Measurements from ENCODE around the gene SOD2. TPM values are rescaled to one million over a fixed set of nuclear protein-coding genes. Genes with fewer than 3 reads are reported as not detected.
"Not testable (repeated sequence)": the region's sequence is repeated elsewhere in the genome, so short reads cannot be mapped to it uniquely, and the experiment has no call there.

The SOD2 gene
- total RNA-seq, 1 donor from 2014 or later, result 1,058 TPM

DNA sequence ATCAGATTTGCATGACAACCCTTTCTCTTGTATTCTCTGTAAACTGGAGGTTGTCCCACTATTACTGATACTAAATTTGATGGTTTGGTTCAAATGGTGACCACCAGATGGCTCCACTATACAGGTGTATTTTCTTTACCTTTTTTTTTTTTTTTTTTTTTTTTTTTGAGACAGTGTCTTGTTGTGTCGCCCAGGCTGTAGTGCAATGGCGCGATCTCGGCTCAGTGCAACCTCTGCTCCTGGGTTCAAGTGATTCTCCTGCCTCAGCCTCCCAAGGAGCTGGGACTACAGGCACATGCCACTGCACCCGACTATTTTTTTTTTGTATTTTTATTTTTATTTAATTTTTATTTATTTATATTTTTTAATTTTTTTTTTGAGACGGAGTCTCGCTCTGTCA is 27.7 kb upstream of the SOD2 start:
- no peak for DNase-seq
- intact Hi-C loops (cut with DNase I), result no loop called here
- ATAC-seq (ENCODE audit: poor library complexity), result no peak

DNA sequence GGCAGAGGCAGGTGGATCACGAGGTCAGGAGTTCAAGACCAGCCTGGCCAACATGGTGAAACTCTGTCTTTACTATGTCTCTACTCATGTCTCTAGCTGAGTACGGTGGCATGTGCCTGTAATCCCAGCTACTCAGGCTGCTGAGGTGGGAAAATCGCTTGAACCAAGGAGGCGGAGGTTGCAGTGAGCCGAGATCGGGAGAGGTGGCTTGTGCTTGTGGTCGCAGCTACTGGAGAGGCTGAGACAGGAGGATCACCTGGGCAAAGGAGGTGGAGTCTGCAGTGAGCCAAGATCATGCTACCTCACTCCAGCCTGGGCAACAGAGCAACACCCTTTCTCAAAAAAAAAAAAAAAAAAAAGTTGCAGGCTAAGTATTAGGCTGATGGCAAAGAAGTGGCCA is 26.2 kb upstream of the SOD2 start:
- intact Hi-C loops (cut with DNase I), result no loop called here
- no peak for DNase-seq
- ATAC-seq (ENCODE audit: poor library complexity), result no peak

- DNase-seq (no peak), ATAC-seq (ENCODE audit: poor library complexity) (no peak)
- intact Hi-C loops (cut with DNase I), result no loop called here
Measured at GRCh38 chr6:159718634-159719033, 25.6 kb upstream of the SOD2 start.

DNA sequence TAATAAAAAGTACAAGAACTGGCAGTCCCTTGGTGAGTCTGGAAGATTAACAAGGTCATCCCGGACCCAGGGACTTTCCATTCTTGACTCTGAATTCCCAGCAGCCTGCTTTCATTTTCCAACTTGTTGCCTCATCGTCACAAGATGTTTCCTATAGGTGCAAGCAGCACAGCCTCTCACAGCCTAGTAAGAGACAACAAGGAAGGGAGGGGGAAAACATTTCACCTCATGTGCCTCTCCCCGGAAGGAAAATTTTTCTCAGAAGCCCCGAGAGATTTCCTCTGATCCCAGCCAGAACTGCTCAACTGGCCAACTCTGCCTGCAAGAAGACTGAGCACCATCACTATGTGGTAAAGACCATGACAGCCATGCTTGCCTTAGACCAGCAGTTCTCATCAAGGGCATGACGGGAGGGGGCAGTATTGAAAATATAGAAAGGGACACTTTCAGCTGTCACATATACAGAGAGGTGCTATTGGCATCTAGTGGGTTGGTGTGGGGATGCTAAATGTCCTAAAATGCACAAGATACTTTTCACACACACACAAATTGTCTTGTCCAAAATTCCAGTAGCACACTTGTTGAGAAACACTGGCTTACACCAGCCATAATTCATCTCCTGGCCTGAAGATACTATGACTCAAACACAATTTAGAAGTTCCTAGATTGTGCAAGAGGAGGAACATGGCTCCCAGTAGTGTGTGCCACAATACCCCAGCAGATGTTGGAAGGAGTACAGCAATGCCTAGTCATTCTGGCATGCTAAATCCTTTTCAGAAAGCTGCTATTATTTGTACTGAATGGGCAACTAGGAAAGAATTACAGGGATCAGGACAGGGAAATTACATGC is 23.4 kb upstream of the SOD2 start:
- intact Hi-C loops (cut with DNase I), result no loop called here
- DNase-seq (no peak), ATAC-seq (ENCODE audit: poor library complexity) (peak; percentile 92)

- DNase-seq (no peak), ATAC-seq (ENCODE audit: poor library complexity) (no peak)
- intact Hi-C loops (cut with DNase I), result no loop called here
Measured at GRCh38 chr6:159715605-159716004, 22.6 kb upstream of the SOD2 start.

GRCh38 chr6:159715166-159715565 is 22.1 kb upstream of the SOD2 start:
- intact Hi-C loops (cut with DNase I), result no loop called here
- DNase-seq (no peak), ATAC-seq (ENCODE audit: poor library complexity) (no peak)

GRCh38 chr6:159714404-159714803 is 21.4 kb upstream of the SOD2 start:
- intact Hi-C loops (cut with DNase I), result no loop called here
- DNase-seq, result no peak

GRCh38 chr6:159713984-159714383 is 20.9 kb upstream of the SOD2 start:
- intact Hi-C loops (cut with DNase I), result no loop called here
- DNase-seq (no peak), ATAC-seq (ENCODE audit: poor library complexity) (no peak)

More at GRCh38 chr6:159714404-159714803, 21.4 kb upstream of the SOD2 start:
- no peak for ATAC-seq (ENCODE audit: poor library complexity)

- ATAC-seq (ENCODE audit: poor library complexity); DNase-seq; intact Hi-C loops (cut with DNase I): not testable (repeated sequence)
Measured at GRCh38 chr6:159712389-159712788, 19.3 kb upstream of the SOD2 start.

- DNase-seq; intact Hi-C loops (cut with DNase I); ATAC-seq (ENCODE audit: poor library complexity): not testable (repeated sequence)
Measured at GRCh38 chr6:159710603-159711002, 17.6 kb upstream of the SOD2 start.

DNA sequence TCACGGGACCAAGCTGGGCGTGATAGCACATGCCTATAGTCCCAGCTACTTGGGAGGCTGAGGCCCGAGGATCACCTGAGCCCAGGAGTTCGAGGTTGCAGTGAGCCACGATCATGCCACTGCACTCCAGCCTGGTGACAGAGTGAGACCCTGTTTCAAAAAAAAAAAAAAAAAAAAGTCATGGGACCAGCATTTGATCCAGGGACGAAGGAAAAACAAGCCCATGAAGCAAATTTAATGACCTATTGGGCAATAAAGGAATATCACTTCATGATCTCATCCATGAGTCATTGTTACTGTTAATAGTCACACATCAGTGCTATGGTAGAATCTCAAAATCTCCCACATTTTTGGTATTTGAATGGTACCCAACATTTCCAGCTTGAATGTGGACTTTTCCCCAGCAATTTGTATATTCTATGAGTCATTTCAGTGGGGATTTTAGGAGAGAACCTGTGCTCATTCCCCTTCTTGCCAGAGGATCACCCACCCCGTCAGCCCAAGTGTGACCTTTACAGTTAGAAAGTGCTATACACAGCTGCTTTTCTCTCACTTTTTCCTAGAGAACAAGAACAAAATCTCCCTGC is 8.5 kb upstream of the SOD2 start:
- intact Hi-C loops (cut with DNase I), result no loop called here
- DNase-seq (no peak), ATAC-seq (ENCODE audit: poor library complexity) (peak; percentile 88)

- ATAC-seq (ENCODE audit: poor library complexity) (no peak), DNase-seq (no peak)
- intact Hi-C loops (cut with DNase I), result no loop called here
Measured at GRCh38 chr6:159700970-159701369, 7.9 kb upstream of the SOD2 start.

DNA sequence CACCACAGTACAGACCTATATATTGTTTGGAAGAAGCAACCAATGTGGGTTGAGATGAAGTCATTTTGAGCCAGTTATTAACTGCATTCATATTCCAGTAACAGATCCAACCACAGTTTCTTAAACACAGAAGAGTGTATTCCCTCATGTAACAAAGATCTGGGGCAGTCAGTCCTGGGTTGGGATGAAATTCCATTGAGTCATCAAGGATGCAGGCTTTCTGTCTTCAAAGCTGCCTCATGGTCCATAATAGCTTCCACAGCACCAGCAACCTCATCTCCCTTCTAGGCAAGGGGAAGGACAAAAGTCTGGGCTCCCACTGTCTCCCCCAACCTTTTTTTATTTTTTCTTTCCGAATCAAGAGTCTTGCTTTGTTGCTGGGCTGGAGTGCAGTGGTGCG is 2.9 kb upstream of the SOD2 start:
- DNase-seq, result no peak
- ATAC-seq (ENCODE audit: poor library complexity), result no peak
- intact Hi-C loops (cut with DNase I), result no loop called here

- DNase-seq, result no peak
- ATAC-seq (ENCODE audit: poor library complexity), result peak; percentile 23
- intact Hi-C loops (cut with DNase I), result loop anchor here (2.0 to 5.0 kb wide), 3 partner anchors 33 to 97 kb away; partner anchors contain the start of genes ACAT2, MRPL18 and WTAP
Measured at GRCh38 chr6:159693894-159694545, 979 bp upstream of the SOD2 start.

DNA sequence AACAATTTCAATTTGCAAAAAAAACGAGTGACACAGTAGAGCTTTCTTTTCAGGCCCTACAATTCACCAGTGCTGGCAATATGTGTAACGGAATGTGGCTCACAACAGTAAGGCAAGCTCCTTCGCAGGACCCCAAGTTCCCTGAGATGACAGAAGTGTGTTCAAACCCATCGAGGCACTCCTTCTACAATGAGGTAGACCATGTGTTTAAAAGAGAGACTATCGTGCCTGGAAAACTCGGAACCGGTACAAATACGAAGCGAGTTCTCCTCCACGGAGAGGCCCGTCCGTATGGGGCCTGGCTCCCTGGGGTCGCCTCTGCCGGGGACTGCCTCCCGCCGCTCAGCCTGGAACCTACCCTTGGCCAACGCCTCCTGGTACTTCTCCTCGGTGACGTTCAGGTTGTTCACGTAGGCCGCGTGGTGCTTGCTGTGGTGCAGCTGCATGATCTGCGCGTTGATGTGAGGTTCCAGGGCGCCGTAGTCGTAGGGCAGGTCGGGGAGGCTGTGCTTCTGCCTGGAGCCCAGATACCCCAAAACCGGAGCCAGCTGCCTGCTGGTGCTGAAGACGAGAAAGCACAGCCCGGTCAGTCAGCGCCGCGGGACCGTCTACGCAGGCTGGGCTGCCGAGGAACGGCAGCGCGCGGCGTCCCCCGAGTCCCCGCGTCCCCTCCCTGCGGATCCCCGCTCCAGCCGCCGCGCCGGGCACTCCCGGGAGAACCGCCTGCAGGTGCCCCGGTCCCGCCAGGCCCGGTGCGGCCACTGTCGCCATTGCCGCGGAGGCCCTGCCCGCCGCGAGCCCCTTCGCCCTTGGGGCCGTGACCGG is 526 bp downstream of the SOD2 start:
- peak; percentile 69 for DNase-seq
- peak; percentile 40 for ATAC-seq (ENCODE audit: poor library complexity)
- intact Hi-C loops (cut with DNase I), result loop anchor here (2.0 to 5.0 kb wide), 3 partner anchors 35 to 98 kb away; partner anchors contain the start of genes ACAT2, MRPL18 and WTAP

DNA sequence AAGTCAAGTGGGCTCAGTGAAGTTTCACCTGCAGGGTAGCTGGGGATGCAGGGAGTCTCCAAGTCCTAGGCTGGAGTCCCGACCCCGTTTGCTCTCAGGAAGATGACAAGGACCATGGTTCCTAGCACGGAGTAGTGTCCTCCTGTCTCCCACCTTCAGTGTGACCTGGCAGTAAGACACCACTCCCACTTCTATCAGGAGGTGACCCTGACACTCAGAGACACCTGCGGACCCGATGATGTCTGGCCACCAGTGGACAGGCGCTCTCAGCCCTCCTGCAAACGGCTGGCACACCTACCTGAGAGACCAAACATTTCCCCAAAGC is 1.1 kb downstream of the SOD2 start:
- ATAC-seq (ENCODE audit: poor library complexity) (no peak), DNase-seq (no peak)
- intact Hi-C loops (cut with DNase I), result loop anchor here (2.0 to 5.0 kb wide), 3 partner anchors 35 to 99 kb away; partner anchors contain the start of genes ACAT2, MRPL18 and WTAP

DNA sequence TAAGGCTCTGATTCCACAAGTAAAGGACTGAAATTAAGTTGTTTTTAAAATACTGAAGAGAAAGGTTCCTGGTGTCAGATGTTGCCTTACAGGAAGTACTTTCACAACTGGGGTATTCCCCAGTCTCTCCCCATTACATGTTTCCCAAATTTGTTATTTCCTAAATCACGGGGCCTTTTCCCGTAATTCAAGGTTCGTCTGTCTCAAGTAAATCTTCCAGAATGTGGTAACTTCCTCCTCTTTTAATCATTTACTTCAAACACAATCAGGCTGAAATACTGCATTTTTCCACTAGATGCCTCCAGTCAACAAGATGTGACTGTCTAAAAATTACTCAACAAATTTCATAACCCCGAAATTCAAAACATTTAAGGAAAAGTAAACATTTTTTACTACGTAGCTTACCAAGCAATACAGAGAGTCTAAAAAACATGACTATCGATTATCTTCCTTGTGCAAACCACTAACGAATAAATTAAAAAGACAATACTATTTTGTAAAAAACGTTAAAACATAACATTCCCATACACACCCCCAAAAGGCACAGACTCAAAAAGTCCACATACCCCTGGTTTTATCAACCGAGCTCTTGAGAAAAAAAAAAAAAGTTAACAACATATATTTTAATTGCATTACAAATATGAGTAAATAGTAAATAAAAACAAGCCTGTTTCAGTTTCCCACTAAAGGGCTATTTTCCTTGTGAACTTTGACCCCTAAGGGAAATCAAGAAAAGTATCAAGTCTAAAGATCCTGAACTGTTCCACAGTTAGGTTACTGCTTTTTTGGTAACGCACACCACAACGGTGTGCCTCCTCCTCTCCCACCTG is 1.7 kb downstream of the SOD2 start:
- DNase-seq, result no peak

DNA sequence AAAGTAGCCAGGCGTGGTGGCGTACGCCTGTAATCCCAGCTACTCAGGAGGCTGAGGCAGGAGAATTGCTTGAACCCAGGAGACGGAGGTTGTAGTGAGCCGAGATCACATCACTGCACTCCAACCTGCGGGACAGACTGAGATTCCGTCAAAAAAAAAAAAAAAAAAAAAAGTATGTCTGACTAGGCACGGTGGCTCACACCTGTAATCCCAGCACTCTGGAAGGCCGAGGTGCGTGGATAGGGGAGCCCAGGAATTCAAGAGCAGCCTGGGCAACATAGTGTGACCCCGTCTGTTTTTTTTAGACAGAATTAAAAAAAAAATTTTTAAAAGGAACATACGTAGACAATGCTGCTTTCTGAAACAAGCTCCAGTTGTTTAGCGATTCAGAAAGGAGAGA is 2.9 kb downstream of the SOD2 start:
- intact Hi-C loops (cut with DNase I), result loop anchor here (5.0 kb wide), 2 partner anchors 37 to 72 kb away; partner anchors contain the start of genes ACAT2 and WTAP
- ATAC-seq (ENCODE audit: poor library complexity); DNase-seq: not testable (repeated sequence)

More for the DNA sequence above, 1.7 kb downstream of the SOD2 start:
- ATAC-seq (ENCODE audit: poor library complexity), result no peak
- intact Hi-C loops (cut with DNase I), result loop anchor here (5.0 kb wide), 2 partner anchors 36 to 71 kb away; partner anchors contain the start of genes ACAT2 and WTAP

Measured in Right ventricle myocardium superior (tissue), 1 donor.